Measurements from ENCODE around the gene FAM120B. TPM values are rescaled to one million over a fixed set of nuclear protein-coding genes. Genes with fewer than 3 reads are reported as not detected.

Gene FAM120B
- total RNA-seq, 1 experiment from 2014 or later, result 16.7 TPM

GRCh38 chr6:170416303-170416702 lies 109.7 kb downstream of the FAM120B start:
- Histone ChIP-seq H3K4me1 (ENCODE audit: insufficient read depth, low read length) (no peaks in the 10 kb centered on the region), H3K9ac (ENCODE audit: extremely low read depth, insufficient read length, low read length) (no peak overlapping the region), H3K14ac (ENCODE audit: insufficient read depth, low read length) (no peak overlapping the region), H3K79me2 (ENCODE audit: insufficient read depth, low read length) (no peaks in the 10 kb centered on the region), H3K23ac (ENCODE audit: insufficient read length, low read depth, low read length) (no peak overlapping the region), H4K8ac (replicated peaks; ENCODE audit: insufficient read length, low read depth, low read length) (no peak overlapping the region), H3K9me3 (ENCODE audit: control insufficient read depth, low read depth, low read length) (no peaks in the 10 kb centered on the region), H4K20me1 (ENCODE audit: control insufficient read depth, insufficient read depth, insufficient read length) (no peaks in the 10 kb centered on the region), H3K23me2 (ENCODE audit: insufficient read length, low read depth, low read length, poor library complexity, severe bottlenecking) (no peaks in the 10 kb centered on the region), H2BK120ac (ENCODE audit: low read depth, low read length, poor library complexity, severe bottlenecking) (no peak overlapping the region), H4K91ac (ENCODE audit: insufficient read length, low read depth, low read length) (no peak overlapping the region), H3K79me1 (ENCODE audit: insufficient read depth, low read depth, low read length, poor library complexity, severe bottlenecking) (no peaks in the 10 kb centered on the region), H3K56ac (ENCODE audit: insufficient read length, low read depth, low read length) (no peak overlapping the region), H2BK15ac (ENCODE audit: low read depth, low read length) (no peak overlapping the region), H3K27me3 (ENCODE audit: insufficient read depth, low read length) (no peaks in the 10 kb centered on the region), H3K27ac (ENCODE audit: insufficient read length, low read depth, low read length) (no peak overlapping the region), H4K5ac (ENCODE audit: insufficient read length, low read depth, low read length) (no peak overlapping the region), H3K4ac (ENCODE audit: low read depth, low read length) (no peak overlapping the region), H3K4me2 (ENCODE audit: insufficient read depth, insufficient read length, low read length) (no peak overlapping the region), H2AFZ (ENCODE audit: low read length) (no peak overlapping the region), H2AK5ac (ENCODE audit: insufficient read length, low read length) (no peak overlapping the region), H2BK5ac (ENCODE audit: insufficient read length, low read length) (no peak overlapping the region), H2BK12ac (ENCODE audit: insufficient read length, low read depth, low read length) (no peak overlapping the region), H2BK20ac (ENCODE audit: low read depth, low read length, poor library complexity, severe bottlenecking) (no peak overlapping the region), H3K18ac (ENCODE audit: insufficient read length, low read depth, low read length) (no peak overlapping the region), H3T11ph (ENCODE audit: low read length) (no peak overlapping the region)
- Mint-ChIP-seq H3K9me3 (peaks cover 0 to 6% of the 10 kb centered on the region in 2 experiments; a peak in 1 of 5 replicates), H3K27me3 (ENCODE audit: low read depth) (peaks cover 6% of the 10 kb centered on the region), H3K4me1 (peaks cover 4 to 6% of the 10 kb centered on the region in 2 experiments), H3K4me3 (no peak overlapping the region), H3K36me3 (ENCODE audit: insufficient read depth in 1 of 3, low read depth in 3 of 3) (no peaks in the 10 kb centered on the region), H3K27ac (no peak overlapping the region)
- TF ChIP-seq, protein P1, sequence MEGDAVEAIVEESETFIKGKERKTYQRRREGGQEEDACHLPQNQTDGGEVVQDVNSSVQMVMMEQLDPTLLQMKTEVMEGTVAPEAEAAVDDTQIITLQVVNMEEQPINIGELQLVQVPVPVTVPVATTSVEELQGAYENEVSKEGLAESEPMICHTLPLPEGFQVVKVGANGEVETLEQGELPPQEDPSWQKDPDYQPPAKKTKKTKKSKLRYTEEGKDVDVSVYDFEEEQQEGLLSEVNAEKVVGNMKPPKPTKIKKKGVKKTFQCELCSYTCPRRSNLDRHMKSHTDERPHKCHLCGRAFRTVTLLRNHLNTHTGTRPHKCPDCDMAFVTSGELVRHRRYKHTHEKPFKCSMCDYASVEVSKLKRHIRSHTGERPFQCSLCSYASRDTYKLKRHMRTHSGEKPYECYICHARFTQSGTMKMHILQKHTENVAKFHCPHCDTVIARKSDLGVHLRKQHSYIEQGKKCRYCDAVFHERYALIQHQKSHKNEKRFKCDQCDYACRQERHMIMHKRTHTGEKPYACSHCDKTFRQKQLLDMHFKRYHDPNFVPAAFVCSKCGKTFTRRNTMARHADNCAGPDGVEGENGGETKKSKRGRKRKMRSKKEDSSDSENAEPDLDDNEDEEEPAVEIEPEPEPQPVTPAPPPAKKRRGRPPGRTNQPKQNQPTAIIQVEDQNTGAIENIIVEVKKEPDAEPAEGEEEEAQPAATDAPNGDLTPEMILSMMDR (conservative IDR thresholded peaks at IDR 0.05), result no peak
- DNase-seq, result no peak
- WGBS (ENCODE audit: extremely low coverage, insufficient read length, low lambda C conversion rate), result no CpG with 5 or more reads among the region's 8 CpGs

Measured in H9 (cell line).